ENCODE results near the gene ARGLU1. TPM values are rescaled to one million over a fixed set of nuclear protein-coding genes. Genes with fewer than 3 reads are reported as not detected.

Gene ARGLU1
- total and polyA plus RNA-seq, 2 experiments from 2014 or later: 108 to 166 TPM

DNA sequence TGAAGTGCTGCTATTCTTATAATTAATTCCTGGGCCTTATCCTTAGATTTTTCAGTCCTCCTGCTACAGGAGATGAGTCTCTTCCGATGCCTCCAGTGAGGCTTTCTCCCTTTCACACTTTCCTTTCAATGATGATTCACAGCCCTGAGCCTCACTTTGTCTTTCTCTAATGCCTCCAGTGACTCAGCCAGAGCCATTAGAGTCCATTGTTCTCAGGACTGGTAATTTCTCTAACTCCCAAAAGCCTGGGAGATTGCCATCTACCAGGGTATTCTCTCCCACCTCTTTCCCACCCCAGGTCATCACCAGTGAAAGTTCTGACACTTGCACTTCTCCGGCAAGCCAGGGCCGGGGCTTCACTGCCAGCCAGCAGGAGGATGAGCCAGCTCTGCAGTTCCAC, 49.6 kb upstream of the ARGLU1 start (continued):
- no peak; the same call in 1 of the 2 replicates for TF ChIP-seq ZNF462 (CRISPR knock-in tag; IDR thresholded peaks at IDR 0.05)
- no peak for TF ChIP-seq REST (IDR thresholded peaks at IDR 0.05; ENCODE audit: unreplicated experiment)
- TF ChIP-seq CREB1 (CRISPR knock-in tag; IDR thresholded peaks at IDR 0.05; ENCODE audit: low read depth): no peak
- no peak for TF ChIP-seq NANOG (IDR thresholded peaks at IDR 0.05; ENCODE audit: borderline replicate concordance)
- TF ChIP-seq EZH2 (IDR thresholded peaks at IDR 0.05; ENCODE audit: low read depth, unreplicated experiment): no peak

DNA sequence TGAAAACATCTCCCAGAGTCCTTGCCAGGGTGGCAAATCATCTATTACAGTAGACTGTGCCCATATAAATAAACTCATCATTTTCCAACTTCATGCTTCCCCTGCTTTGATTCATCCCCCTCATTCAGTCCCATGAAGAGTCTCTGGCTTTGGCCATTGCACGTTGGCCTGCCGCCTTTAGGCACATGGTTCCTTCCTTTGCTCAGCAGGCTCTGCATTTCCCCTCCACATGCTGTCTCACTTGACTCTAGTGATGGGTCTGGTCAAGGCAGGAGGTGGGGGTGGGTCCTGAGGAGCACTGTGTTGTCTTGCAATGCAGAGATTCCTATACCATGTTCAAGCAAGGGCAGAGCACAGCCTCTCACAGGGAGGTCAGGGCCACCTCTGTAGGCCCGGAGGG, 48.8 kb upstream of the ARGLU1 start:
- Mint-ChIP-seq H3K4me3 (no peak overlapping the region), H3K9me3 (no peaks in the 10 kb centered on the region), H3K27ac (no peak overlapping the region), H3K36me3 (ENCODE audit: low read depth) (no peaks in the 10 kb centered on the region), H3K27me3 (ENCODE audit: insufficient read depth, low read depth, poor library complexity) (peaks cover 3% of the 10 kb centered on the region), H3K4me1 (peaks cover 11% of the 10 kb centered on the region; the same call in 2 of the 3 replicates)
- Histone ChIP-seq H4K20me1 (replicated peaks; ENCODE audit: insufficient read depth) (no peaks in the 10 kb centered on the region), H3K4me1 (ENCODE audit: insufficient read depth) (no peaks in the 10 kb centered on the region), H3K79me2 (replicated peaks; ENCODE audit: insufficient read depth) (no peaks in the 10 kb centered on the region), H3K27ac (ENCODE audit: low read depth) (no peak overlapping the region), H3K4me3 (no peak overlapping the region), H3K27me3 (ENCODE audit: insufficient read depth) (no peaks in the 10 kb centered on the region), H3K9me2 (ENCODE audit: insufficient read depth) (no peaks in the 10 kb centered on the region), H2AFZ (no peak overlapping the region), H3K36me3 (ENCODE audit: insufficient read depth) (no peaks in the 10 kb centered on the region), H3F3A (replicated peaks; ENCODE audit: low read depth) (no peaks in the 10 kb centered on the region), H3K4me2 (no peak overlapping the region)
- DNase-seq (ENCODE audit: low spot score) (no peak), ATAC-seq (no peak)
- TF ChIP-seq ZNF462 (CRISPR knock-in tag; IDR thresholded peaks at IDR 0.05) (no peak), EZH2phosphoT487 (IDR thresholded peaks at IDR 0.05; ENCODE audit: unreplicated experiment) (no peak)

Measured in GM23338 (cell line).